ENCODE measurements around the gene SARNP. TPM values are rescaled to one million over a fixed set of nuclear protein-coding genes. Genes with fewer than 3 reads are reported as not detected.
A peak's percentile ranks its signal among the peaks of the same experiment; 100 is the strongest.

SARNP gene
- total and polyA plus RNA-seq, 2 donors (not counting 1 experiment from before 2014, with no cell fraction given): 88.5 to 183 TPM

DNA sequence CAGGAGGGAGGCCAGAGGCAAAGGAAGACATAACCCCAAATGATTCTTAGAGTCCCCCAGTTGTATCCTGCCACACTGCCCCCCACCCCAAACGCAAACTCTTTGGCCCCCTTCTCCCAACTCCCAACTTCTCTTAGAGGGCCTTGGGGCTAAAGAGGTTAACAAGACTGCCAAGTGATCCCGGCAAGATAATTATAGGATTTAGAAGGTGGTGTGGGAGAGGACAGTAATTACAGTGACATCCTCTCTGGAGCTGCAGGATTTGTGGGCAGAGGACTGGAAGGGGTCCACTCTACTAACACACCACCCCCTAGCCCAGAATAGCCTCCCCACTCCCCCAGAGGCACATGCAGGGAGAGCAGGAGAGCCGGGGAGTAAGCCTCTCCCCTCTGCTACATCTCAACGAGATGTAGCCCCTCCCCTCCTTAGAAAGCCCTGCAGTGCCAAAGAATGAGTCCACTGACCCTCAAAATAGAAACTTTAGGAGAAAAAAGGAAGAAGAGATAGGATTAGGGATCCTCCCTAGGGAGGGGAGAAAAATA is 79.9 kb downstream of the SARNP start:
- DNase-seq (ENCODE audit: low read depth in 2 of 2): no peak

GRCh38 chr12:55736780-55737580 is 80.5 kb downstream of the SARNP start:
- H3K36me3 ChIP-seq (ENCODE audit: control insufficient read depth, insufficient read depth, low read length): no peaks in the 10 kb centered on the region
- H3K9me3 ChIP-seq (ENCODE audit: control insufficient read depth, insufficient read depth, low read depth, low read length): no peaks in the 10 kb centered on the region
- H3K27ac ChIP-seq (ENCODE audit: insufficient read depth, low read length): no peak overlapping the region
- no peak overlapping the region for H2AFZ ChIP-seq (ENCODE audit: low read length)
- no peaks in the 10 kb centered on the region for H3K79me2 ChIP-seq (ENCODE audit: control insufficient read depth, insufficient read depth, low read length)
- H3K4me3 ChIP-seq (replicated peaks in 1 of 4; ENCODE audit: control extremely low read depth in 1 of 4, insufficient read depth in 1 of 4, low read depth in 3 of 4, low read length in 4 of 4): peak overlapping the region in 1 of 4 experiments; percentile 67
- TF ChIP-seq EZH2 (IDR thresholded peaks at IDR 0.05; ENCODE audit: low read length, missing control alignments): no peak
- peak; percentile 89 to 95 for TF ChIP-seq CTCF (conservative IDR thresholded peaks at IDR 0.05 in 1 of 2, IDR thresholded peaks at IDR 0.05 in 1 of 2; ENCODE audit: low read depth in 1 of 2, low read length in 2 of 2)
- H4K20me1 ChIP-seq (ENCODE audit: control insufficient read depth, extremely low read depth, insufficient read depth, low read length): no peaks in the 10 kb centered on the region
- no peak overlapping the region for H3K4me2 ChIP-seq (ENCODE audit: extremely low read depth, insufficient read depth, low read length)
- DNase-seq (ENCODE audit: low read depth in 2 of 2): peak; percentile 55 to 76
- H3K4me1 ChIP-seq (ENCODE audit: control insufficient read depth, extremely low read depth, insufficient read depth, low read length): peaks cover 9% of the 10 kb centered on the region
- no peak overlapping the region for H3K9ac ChIP-seq (ENCODE audit: insufficient read depth, low read length)
- H3K27me3 ChIP-seq (ENCODE audit: control insufficient read depth, insufficient read depth, low read length): no peaks in the 10 kb centered on the region

More for the DNA sequence above, 79.9 kb downstream of the SARNP start:
- Histone ChIP-seq H3K36me3 (ENCODE audit: control insufficient read depth, insufficient read depth, low read length) (no peaks in the 10 kb centered on the region), H3K4me1 (ENCODE audit: control insufficient read depth, extremely low read depth, insufficient read depth, low read length) (peaks cover 9% of the 10 kb centered on the region), H4K20me1 (ENCODE audit: control insufficient read depth, extremely low read depth, insufficient read depth, low read length) (no peaks in the 10 kb centered on the region), H3K27ac (ENCODE audit: insufficient read depth, low read length) (peak overlapping the region; percentile 55), H3K4me2 (ENCODE audit: extremely low read depth, insufficient read depth, low read length) (peak overlapping the region; percentile 86), H3K9ac (ENCODE audit: insufficient read depth, low read length) (peak overlapping the region; percentile 16), H3K79me2 (ENCODE audit: control insufficient read depth, insufficient read depth, low read length) (no peaks in the 10 kb centered on the region), H3K4me3 (replicated peaks in 1 of 4; ENCODE audit: control extremely low read depth in 1 of 4, insufficient read depth in 1 of 4, low read depth in 3 of 4, low read length in 4 of 4) (peak overlapping the region; percentile 20 to 90 (median 64)), H2AFZ (ENCODE audit: low read length) (peak overlapping the region; percentile 68), H3K27me3 (ENCODE audit: control insufficient read depth, insufficient read depth, low read length) (no peaks in the 10 kb centered on the region), H3K9me3 (ENCODE audit: control insufficient read depth, insufficient read depth, low read depth, low read length) (no peaks in the 10 kb centered on the region)
- TF ChIP-seq EZH2 (IDR thresholded peaks at IDR 0.05; ENCODE audit: low read length, missing control alignments) (no peak), CTCF (conservative IDR thresholded peaks at IDR 0.05 in 1 of 2, IDR thresholded peaks at IDR 0.05 in 1 of 2; ENCODE audit: low read depth in 1 of 2, low read length in 2 of 2) (peak in 1 of 2 donors; percentile 0)

GRCh38 chr12:55736076-55736475 is 81.4 kb downstream of the SARNP start:
- H4K20me1 ChIP-seq (ENCODE audit: control insufficient read depth, extremely low read depth, insufficient read depth, low read length): no peaks in the 10 kb centered on the region
- H2AFZ ChIP-seq (ENCODE audit: low read length): no peak overlapping the region
- TF ChIP-seq EZH2 (IDR thresholded peaks at IDR 0.05; ENCODE audit: low read length, missing control alignments): no peak
- no peak for TF ChIP-seq CTCF (conservative IDR thresholded peaks at IDR 0.05 in 1 of 2, IDR thresholded peaks at IDR 0.05 in 1 of 2; ENCODE audit: low read depth in 1 of 2, low read length in 2 of 2)
- no peak overlapping the region for H3K4me3 ChIP-seq (replicated peaks in 1 of 4; ENCODE audit: control extremely low read depth in 1 of 4, insufficient read depth in 1 of 4, low read depth in 3 of 4, low read length in 4 of 4)
- H3K4me2 ChIP-seq (ENCODE audit: extremely low read depth, insufficient read depth, low read length): no peak overlapping the region
- no peaks in the 10 kb centered on the region for H3K36me3 ChIP-seq (ENCODE audit: control insufficient read depth, insufficient read depth, low read length)
- H3K4me1 ChIP-seq (ENCODE audit: control insufficient read depth, extremely low read depth, insufficient read depth, low read length): peaks cover 9% of the 10 kb centered on the region
- no peak for DNase-seq (ENCODE audit: low read depth in 2 of 2)
- H3K27ac ChIP-seq (ENCODE audit: insufficient read depth, low read length): no peak overlapping the region
- no peaks in the 10 kb centered on the region for H3K79me2 ChIP-seq (ENCODE audit: control insufficient read depth, insufficient read depth, low read length)
- no peaks in the 10 kb centered on the region for H3K27me3 ChIP-seq (ENCODE audit: control insufficient read depth, insufficient read depth, low read length)
- H3K9me3 ChIP-seq (ENCODE audit: control insufficient read depth, insufficient read depth, low read depth, low read length): no peaks in the 10 kb centered on the region
- H3K9ac ChIP-seq (ENCODE audit: insufficient read depth, low read length): no peak overlapping the region
